ENCODE measurements around the gene PDE4D. TPM values are rescaled to one million over a fixed set of nuclear protein-coding genes. Genes with fewer than 3 reads are reported as not detected.
A peak's percentile ranks its signal among the peaks of the same experiment; 100 is the strongest.

Gene PDE4D
- total RNA-seq, 1 donor from 2014 or later = 41.0 TPM

DNA sequence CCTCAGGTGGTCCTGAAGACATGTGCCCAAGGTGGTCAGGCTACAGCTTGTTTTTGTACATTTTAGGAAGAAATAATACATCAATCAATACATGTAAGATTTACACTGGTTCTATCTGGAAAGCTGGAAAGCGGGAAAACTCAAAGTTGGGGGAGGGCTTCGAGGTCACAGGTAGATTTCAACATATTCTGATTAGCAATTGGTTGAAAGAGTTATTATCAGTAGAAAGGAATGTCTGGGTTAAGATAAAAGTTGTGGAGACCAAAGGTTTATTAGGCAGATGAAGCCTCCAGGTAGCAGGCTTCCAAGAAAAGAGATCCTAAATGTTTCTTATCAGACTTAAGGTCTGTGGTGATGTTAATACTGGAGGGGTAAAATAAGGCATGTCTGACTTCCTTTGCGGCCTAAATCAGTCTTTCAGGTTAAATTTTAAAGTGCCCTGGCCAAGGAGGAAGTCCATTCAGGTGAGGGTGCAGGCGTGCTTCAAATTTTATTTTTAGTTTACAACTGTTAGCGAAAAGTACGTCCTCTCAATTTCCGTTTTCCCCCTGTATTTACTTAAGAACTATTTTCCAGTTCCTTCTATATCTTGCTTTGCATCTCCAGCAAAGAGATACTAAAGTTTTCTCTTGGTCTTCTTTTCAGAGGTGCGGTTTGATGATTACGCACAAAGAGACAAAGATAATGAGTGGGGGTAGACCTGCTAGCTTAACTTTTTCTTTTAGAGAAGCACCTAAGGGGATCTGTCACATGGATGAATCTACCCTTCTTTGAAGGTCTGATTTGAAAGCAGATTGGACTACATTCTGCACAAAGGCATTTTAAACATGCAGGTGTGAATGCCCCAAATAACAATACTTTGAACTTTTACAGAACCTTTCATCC is 732.1 kb downstream of the PDE4D start:
- no peak for DNase-seq

DNA sequence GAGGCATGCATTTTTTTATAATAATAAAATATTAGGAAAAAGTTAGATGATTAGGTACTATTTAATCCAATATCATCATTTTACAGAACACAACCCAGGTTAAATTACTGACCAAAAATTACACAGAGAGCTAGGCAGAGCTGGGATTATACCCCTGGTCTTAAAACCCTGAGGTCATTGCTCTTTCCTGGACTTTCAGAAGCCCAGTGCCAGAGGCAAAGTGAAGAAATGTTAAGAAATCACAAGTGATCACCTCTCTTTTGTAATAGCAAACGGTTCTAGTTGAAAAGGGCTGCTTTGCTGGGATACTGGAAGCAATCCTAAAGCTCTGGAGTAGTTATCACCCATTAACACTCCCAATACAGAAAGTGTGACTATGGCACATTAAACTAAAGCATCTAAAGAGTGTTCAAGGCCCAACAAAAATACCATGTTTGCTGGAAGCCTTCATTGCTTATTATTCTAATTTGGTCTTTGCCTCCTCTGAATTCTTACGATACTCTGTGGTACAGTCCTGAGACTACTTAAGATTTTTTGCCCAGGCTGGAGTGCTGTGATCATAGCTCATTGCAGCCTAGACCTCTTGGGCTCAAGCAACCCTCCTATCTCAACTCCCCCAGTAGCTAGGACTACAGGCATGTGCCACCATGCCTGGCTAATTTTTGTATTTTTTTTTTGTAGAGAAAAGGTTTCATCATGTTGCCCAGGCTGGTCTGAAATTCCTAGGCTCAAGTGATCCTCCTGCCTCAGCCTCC is 734.7 kb downstream of the PDE4D start:
- DNase-seq = no peak

DNA sequence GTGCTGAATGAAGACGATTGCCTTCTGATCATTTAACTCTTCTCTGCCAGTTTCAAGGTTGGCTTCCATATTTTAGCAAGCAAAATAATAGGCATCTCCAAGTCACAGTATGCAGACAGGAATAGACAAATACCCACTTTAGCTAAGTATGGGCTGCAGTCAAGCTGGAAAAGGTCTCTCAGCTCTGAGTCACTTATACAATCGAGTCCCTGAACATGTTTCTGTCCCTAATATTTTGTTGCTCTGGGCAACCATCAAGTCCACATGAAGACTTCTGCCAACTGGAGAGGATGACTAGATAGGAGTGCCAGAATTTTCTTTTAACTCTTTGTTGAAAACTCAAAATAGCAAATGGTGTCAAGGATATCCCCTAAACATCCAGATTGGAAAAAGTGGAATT is 735.4 kb downstream of the PDE4D start:
- peak; percentile 23 for DNase-seq

DNA sequence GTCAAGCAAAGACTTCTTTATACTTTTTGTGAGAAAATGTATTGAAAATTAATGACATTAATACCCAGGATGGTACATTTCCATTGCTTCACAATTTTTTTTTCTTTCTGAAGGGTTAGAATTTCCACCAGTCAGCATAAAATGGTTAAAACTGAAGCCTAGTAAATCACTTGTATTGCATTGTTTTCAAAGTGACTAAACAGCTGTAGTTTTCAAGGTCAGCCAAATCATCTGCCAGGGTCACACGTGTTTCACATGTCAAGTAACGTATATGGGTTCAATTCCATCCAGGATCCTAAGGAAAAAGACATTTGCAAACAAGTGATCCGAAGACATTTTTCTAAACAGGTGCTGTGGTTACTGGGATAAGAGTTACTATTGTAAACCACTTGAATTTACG is 736.5 kb downstream of the PDE4D start:
- DNase-seq = no peak

DNA sequence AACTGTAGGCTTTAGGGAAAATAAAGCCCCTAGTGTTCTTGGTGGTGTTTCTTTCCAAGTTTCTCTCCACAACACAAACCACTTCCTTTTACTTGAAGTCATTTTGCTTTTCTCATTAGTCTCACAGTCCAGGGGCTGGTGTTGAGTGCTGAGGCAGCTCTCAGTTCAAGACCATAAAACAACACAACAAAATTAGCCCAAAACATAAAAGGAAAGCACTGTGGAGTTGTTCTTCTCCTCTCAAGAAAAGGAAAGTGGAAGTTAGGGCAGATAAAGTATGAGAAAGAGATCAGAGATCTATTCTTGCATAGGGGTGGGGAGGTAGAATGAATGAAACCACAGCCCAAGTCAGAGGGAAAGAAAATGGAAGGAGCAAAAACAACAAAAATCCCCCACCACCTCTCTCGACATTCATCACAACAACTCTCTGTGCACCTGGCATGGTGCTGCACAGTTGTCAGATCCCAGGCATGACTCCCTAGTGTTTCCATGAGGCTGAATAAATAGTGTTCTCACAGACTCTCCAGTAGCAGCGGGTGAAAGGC is 740.8 kb downstream of the PDE4D start:
- DNase-seq = no peak

DNA sequence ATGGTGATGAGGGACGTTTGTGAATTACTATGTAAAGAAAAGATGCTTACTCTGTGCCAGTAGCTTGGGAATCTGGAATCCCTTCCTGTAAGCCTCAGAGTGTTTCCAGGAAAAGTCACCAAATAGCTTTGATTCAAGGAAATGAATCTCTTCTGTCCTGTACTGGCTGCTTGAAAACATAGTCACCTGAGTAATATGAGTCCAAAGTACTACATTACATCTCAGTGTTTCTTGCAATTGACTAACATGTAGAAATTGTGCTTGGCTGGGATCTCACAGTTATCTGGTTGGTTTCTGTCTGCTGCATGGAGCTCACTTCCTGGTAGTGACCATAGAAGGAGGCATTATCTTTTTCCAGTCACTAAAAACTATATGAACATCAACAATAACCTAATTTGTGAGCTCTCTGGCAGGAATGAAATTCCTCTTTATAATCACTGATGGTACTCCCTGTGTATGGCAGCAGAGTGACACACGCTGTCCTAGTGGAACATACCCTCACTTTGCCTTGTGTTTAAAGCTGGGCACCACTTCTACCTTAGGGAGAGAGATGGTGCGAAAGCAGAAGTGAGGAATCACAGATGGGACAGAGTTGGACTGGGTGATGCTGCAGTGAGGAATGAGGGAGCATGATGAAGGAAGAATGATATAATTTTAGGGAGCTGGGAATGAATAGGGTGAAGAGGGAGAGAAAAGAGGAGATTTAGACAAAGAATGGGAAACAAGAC is 742.2 kb downstream of the PDE4D start:
- no peak for DNase-seq

DNA sequence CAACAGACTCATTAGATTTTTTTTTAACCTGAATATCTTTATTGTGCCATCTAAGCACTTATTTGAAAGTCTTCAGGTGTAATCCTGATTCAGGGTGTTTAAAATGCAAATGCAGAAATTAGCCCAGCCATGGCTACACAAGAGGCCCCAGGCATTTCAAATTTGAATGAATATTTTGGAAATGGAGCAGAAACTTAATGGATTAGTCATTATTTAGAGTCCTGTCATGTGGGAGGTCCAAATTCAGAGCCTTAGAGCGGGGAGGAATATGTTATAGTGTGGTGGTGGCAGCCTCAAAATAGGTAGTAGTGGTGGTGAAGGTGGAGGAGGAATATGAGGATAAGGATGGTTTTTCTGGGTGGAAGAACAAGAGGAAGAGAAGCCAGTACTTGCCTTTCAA is 743.7 kb downstream of the PDE4D start:
- no peak for DNase-seq

DNA sequence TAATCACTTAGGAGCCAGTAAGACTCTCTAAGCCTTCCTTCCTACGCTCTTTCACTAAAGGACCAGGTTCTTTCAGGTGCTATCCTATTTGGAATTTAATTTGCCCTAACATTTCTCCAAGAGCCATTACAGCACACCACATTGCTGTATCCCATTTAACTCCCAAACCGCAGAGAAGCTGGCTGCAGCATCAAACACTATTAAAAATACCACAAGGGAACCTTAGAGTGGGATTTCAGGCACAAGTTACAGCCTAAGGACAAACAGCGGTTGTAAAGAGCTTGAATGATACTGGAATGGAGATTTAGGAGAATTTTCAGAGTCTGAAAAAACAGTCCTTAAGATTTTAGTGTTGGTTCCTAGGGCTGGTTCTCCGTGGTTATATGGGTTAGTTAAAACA is 744.3 kb downstream of the PDE4D start:
- no peak for DNase-seq

DNA sequence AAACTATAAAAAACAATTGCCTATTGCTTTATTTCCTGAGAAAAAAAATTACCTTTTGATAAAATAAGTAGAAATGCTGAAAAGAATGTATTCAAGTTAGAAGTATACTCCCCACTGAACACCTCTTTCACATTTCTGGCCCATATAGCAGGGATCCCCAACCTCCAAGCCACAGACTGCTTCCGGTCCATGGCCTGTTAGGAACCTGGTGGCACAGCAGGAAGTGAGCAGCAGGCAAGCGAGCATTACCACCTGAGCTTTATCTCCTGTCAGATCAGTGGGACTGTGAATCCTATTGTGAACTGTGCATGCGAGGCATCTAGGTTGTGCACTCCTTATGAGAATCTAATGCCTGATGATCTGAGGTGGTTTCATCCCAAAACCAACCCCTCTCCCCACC is 746.8 kb downstream of the PDE4D start:
- no peak for DNase-seq

DNA sequence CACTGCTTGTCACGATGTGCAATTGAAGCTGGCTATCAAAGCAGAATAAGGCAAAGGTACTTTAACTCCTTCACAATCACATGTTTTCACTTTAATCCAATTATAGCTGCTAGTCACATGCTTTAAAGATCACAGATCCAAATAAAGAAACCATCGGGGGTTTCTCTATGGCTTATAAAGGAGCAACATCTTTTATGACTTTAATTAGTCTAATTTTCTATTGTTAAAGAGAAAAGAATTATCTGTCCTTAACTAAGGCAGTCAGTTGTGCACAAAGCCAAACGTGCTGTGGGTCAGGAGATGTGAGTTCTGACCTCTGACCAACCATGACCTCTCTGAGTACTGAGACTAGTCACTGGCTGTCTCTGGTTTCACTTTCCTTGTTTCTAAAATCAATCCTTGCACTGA is 749.6 kb downstream of the PDE4D start:
- no peak for DNase-seq

DNA sequence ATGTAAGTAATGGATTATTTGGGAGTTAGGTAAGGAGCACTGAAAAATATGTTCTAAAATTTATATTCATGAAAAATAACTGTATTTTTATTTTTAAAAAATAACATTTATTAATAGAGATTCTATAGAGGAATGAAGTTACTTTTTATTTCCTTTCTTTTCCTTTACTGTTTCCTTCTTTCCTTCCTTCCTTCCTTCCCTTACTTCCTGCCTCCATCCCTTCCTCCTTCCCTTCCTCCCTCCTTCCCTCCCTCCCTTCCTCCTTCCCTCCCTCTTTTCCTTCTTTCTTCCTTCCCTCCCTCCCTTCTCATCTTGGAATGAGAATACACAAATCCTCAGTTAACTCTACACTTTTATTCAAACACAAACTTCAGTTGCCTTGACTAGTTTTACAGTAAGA is 750.6 kb downstream of the PDE4D start:
- no peak for DNase-seq

DNA sequence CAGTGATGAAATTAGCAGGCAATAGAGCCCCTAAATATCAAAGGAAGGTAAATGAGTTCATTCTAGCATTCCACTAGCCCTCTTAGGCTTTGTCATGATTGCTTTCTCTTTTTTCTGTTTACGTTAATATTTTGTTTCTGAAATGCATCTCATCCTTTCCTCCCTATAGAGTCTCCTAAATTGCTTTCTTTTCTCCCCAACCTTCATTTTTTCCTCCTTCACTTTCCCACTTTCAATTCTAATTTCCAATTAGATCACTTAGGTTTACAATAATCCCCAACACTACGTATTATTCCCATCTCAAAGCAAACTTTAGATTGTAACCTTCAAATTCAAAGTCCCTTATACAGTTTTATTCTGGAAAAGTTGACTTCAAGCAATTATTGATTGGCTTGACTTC is 751.4 kb downstream of the PDE4D start:
- DNase-seq = no peak

DNA sequence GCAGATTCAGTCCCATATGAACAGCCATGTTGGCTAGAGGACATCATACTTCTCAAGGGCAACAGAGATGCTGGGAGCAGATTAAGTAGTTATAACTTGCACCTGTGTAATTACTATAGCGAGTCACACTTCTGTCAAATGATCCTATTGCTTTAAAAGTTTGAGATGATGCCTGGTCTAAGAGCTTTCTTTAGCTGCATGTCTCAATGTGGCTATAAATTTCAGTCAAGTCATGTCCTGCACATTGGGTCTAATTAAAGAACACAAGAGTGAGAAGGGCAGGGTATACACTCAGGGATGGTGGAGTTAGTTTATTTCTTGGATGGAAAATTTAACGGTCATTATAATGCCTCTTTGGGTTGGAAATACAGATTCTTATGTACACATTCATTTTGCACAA is 753.4 kb downstream of the PDE4D start:
- no peak for DNase-seq

DNA sequence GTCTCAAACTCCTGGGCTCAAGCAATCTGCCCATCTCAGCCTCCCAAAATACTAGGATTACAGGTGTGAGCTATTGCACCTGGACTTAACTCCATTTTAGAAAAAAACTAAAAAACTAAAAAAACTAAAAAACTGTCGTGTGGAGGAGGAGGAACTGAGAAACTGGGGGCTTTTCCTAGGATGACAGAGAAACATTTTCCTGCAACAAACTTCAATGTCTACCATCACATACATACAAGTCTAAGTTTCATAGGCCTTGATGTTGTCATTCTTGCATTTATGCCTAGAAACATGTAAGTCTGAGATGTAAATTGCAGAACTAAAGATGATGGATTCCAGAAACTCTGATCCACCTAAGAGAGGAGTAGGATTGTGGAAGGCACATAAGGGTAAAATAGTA is 753.8 kb downstream of the PDE4D start:
- DNase-seq = no peak

DNA sequence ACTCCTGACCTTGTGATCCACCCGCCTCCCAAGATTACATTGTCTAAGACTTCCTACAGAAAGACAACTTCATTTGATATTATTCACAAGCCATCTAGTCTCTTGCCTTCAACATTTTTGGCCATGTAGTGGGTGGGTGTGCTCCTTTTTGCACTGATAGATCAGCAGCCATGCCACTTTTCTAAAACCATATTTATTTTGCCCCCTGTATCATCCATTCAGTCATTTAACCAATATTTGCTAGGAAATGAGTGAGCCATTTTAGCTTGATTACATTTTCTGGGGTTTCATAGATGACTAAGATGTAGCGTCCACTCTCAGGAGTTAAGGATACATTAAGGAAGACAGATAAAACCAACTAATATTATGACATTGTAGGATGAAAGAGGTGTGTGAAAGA is 755.0 kb downstream of the PDE4D start:
- no peak for DNase-seq

DNA sequence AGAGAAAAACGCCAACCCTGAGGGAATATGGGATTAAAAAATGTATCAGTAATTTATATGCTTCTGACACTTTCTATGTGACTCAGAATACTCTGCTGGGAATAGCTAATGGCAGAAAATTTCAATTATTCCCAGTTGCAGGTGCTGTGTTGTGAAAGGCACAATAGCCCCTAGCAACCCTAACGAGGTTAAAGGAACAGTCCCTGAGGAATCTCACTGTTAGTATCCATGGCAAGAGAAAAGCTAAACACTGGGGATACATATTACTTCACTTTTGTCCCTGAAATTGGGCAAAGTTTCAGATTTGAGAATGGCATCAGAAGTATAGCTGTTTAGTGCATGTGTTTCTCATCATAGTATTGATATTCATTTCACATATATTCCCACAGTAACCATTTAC is 755.7 kb downstream of the PDE4D start:
- no peak for DNase-seq

DNA sequence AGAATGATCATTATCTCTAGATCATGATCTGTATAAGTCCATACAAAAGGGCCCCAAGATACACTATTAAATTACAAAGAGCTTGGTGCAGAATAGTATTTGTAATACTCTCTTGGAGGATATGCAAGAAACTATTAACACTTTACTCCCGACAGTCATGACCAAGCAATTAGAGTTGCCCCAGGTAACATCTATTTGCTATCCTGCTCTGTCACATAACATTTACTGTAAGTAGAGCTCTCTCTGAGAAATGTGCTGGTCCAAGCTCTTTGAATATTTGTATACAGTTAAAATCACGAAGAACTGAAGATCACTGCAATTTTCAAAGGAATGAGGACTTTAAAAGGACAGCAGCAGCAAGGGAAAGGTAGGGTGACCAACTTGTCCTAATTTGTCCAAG is 757.0 kb downstream of the PDE4D start:
- DNase-seq = no peak

DNA sequence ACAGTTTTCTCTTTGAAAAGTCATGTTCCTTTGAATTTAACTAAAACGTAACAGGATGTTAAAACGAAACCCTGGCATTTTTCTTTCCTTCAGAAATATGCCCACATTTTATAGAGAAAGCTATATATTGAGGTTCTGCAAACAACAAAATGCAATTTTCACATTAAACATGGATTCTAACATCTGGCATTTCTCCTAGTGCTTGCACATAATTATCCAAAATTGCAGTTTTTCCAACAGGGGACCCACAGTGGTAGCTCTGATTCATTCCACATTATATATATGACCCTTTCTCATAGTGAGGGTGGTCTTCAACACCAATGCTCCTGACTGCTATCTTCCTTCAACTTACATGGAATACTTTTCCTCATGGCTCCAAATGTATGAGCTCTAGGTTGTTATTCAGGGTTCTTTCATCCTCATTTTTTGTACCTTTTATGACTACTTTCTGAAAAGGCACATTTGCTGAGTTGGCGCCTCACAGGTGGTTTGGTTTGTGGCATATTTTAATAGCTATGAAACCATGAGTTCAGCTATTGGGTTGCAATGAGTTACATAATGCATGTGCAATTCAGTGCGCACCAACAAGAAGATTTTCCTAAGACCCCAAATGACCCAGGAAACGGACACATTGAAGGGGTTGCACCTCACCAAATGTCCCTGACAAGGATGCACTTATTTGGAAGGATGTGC is 758.9 kb downstream of the PDE4D start:
- DNase-seq = no peak

DNA sequence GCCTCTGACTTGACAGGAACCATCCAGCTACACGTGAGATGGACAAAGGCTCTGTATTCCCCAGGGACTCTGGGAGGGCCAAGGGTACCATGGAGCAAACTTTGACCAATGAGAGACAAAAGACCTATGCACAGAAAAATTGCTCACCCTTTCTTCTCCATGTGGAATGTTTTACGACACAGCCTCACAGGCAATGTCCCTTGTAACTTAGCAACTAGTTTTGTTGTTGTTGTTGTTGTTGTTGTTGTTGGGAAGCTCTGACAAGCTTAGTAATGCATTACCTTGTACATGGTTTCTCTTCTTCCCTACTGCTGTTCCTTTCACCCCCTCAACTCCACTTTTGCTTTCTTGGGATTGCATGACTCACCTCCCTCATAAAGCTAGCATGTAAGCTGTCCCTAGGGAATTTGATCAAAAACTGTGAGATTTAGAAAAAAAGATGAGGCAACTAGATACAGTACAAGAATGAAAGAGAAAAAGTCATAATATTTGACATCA is 759.7 kb downstream of the PDE4D start:
- DNase-seq = peak; percentile 27

DNA sequence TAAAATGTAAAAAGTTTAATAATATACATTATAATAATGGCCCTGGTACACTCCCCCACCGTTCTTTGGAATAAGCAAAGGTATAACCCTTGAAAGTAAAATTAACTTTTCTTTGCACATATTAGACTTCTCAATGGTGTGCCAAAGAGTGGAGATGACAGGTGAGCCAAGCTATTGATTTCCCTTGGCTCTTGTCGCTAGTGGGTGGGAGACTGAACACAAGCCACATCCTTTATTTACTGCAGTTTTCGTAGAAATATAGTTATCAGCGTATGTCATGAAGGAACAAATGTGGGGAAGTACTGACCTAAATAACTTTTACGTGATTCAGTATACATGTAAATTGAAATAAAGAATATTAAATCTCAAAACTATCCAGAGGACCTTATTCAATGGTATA is 761.4 kb downstream of the PDE4D start:
- no peak for DNase-seq

DNA sequence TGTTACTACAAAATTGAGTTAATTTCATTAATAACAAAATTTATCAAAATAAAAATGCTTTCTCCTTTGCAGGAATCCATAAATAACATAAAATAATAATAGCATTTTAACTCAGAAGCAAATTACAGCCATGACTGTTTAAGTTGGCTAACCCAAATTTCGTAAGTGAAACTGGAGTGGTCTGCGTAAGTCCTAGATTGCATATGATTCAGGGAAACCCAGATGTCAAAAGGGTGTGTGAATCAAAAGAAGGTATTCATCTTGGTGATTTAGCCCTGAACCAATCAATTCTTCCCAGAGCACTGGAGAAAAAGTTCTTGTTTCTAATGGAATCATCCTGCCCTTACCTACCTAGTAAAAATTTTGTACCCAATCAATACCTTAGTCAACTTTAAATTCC is 763.1 kb downstream of the PDE4D start:
- DNase-seq = no peak

DNA sequence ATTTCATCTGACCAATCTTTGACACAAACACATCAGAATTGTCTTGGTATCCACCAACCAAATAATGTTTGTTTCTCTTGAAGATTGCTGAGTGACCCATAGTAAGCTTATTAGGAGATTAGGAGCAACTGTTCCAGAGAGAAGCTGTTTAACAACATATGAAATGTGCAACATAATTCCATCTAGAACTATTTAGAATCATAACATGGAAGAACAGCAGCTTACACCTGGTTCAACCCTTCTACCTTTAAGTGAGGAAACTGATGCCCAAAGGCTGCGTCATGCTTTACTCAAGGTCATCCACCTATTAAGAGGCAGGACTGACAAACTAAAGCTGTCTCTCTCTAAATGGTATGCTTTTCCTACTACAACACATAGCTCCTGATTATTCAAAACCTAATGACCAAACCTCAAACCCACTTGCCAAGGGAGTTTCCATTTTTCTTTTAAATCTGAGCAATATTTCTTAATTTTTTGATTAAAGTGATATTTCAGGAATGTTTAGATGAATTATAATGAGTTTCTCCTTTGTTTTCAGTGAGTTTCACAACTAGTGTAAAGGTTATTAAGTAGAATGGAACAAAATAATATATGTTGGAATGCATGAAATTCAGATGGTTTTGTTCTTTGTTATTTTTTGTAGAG is 764.8 kb downstream of the PDE4D start:
- DNase-seq = no peak

All from dermis blood vessel endothelial cell (primary cell).